ENCODE results near the gene CABLES2. TPM values are rescaled to one million over a fixed set of nuclear protein-coding genes. Genes with fewer than 3 reads are reported as not detected.

Gene CABLES2
- total and polyA plus RNA-seq, 4 donors: 0.92 to 3.2 (median 2.0) TPM

GRCh38 chr20:62444286-62444685 lies 37.2 kb upstream of the CABLES2 start (continued):
- no peak for TF ChIP-seq CTCF (IDR thresholded peaks at IDR 0.05; ENCODE audit: low read depth, low read length, missing input control)
- TF ChIP-seq NR2F2 (IDR thresholded peaks at IDR 0.05): no peak

- Histone ChIP-seq H3K36me3 (ENCODE audit: control insufficient read depth in 4 of 4, insufficient read depth in 3 of 4, low read depth in 1 of 4, low read length in 3 of 4) (no peaks in the 10 kb centered on the region), H3K9ac (ENCODE audit: low read depth in 1 of 2, low read length in 2 of 2) (no peak overlapping the region), H3K27ac (ENCODE audit: low read depth in 1 of 2, low read length in 2 of 2) (no peak overlapping the region), H3K27me3 (ENCODE audit: control insufficient read depth in 4 of 4, insufficient read depth in 4 of 4, low read length in 3 of 4) (peaks cover 0 to 3% (median 0%) of the 10 kb centered on the region in 4 donors), H3K9me3 (ENCODE audit: control insufficient read depth in 4 of 4, low read length in 3 of 4) (no peaks in the 10 kb centered on the region), H3K4me3 (ENCODE audit: low read depth in 1 of 3, low read length in 3 of 3) (no peak overlapping the region), H3K4me1 (ENCODE audit: control insufficient read depth in 4 of 4, insufficient read depth in 4 of 4, low read length in 3 of 4) (no peaks in the 10 kb centered on the region)
- 82% methylated on average over 16 of the region's 16 CpGs for WGBS
- DNase-seq (ENCODE audit: low spot score): no peak
- no peak for TF ChIP-seq RXRA (IDR thresholded peaks at IDR 0.05)
- no peak for TF ChIP-seq REST (IDR thresholded peaks at IDR 0.05)
- TF ChIP-seq MAX (IDR thresholded peaks at IDR 0.05): no peak
- TF ChIP-seq FOXA1 (IDR thresholded peaks at IDR 0.05): no peak
- TF ChIP-seq TAF1 (conservative IDR thresholded peaks at IDR 0.05): no peak
These were observed 35.0 kb upstream of the CABLES2 start for GRCh38 chr20:62441987-62442539.

- WGBS: 74% methylated on average over 5 of the region's 5 CpGs
- Histone ChIP-seq H3K27ac (ENCODE audit: low read depth in 1 of 2, low read length in 2 of 2) (no peak overlapping the region), H3K4me3 (ENCODE audit: low read depth in 1 of 3, low read length in 3 of 3) (no peak overlapping the region), H3K9ac (ENCODE audit: low read depth in 1 of 2, low read length in 2 of 2) (no peak overlapping the region), H3K4me1 (ENCODE audit: control insufficient read depth in 4 of 4, insufficient read depth in 4 of 4, low read length in 3 of 4) (no peaks in the 10 kb centered on the region), H3K36me3 (ENCODE audit: control insufficient read depth in 4 of 4, insufficient read depth in 3 of 4, low read depth in 1 of 4, low read length in 3 of 4) (no peaks in the 10 kb centered on the region), H3K9me3 (ENCODE audit: control insufficient read depth in 4 of 4, low read length in 3 of 4) (no peaks in the 10 kb centered on the region), H3K27me3 (ENCODE audit: control insufficient read depth in 4 of 4, insufficient read depth in 4 of 4, low read length in 3 of 4) (peaks cover 0 to 3% (median 1%) of the 10 kb centered on the region in 4 donors)
- TF ChIP-seq YY1 (IDR thresholded peaks at IDR 0.05): no peak
- no peak for TF ChIP-seq MAX (IDR thresholded peaks at IDR 0.05)
- no peak for TF ChIP-seq ATF3 (IDR thresholded peaks at IDR 0.05)
- TF ChIP-seq NR2F2 (IDR thresholded peaks at IDR 0.05): no peak
- no peak for TF ChIP-seq FOXA1 (IDR thresholded peaks at IDR 0.05)
- TF ChIP-seq GABPA (IDR thresholded peaks at IDR 0.05 in 1 of 2, conservative IDR thresholded peaks at IDR 0.05 in 1 of 2): no peak
- no peak for TF ChIP-seq SP1 (IDR thresholded peaks at IDR 0.05)
- no peak for TF ChIP-seq TAF1 (conservative IDR thresholded peaks at IDR 0.05)
- no peak for TF ChIP-seq JUND (IDR thresholded peaks at IDR 0.05)
- no peak for TF ChIP-seq RXRA (IDR thresholded peaks at IDR 0.05)
- TF ChIP-seq HNF4G (IDR thresholded peaks at IDR 0.05): no peak
- TF ChIP-seq ZBTB33 (IDR thresholded peaks at IDR 0.05): no peak
- no peak for TF ChIP-seq EGR1 (IDR thresholded peaks at IDR 0.05; ENCODE audit: low read depth in 2 of 2)
- DNase-seq (ENCODE audit: low spot score): no peak
These were observed 32.1 kb upstream of the CABLES2 start for GRCh38 chr20:62439218-62439617.

Measured in liver (tissue), 9 donors.